G401.6 (cell line): Measurements from ENCODE around the gene TTBK2.
A peak's percentile ranks its signal among the peaks of the same experiment; 100 is the strongest.
"Not testable (repeated sequence)": the region's sequence is repeated elsewhere in the genome, so short reads cannot be mapped to it uniquely, and the experiment has no call there.

ENCODE experiments used
- FAIRE-seq: peaks from 2 replicates; lab custom pipeline; 2012; peaks lifted over from hg19 to GRCh38; lab: Jason Lieb, UNC

Gene TTBK2

DNA sequence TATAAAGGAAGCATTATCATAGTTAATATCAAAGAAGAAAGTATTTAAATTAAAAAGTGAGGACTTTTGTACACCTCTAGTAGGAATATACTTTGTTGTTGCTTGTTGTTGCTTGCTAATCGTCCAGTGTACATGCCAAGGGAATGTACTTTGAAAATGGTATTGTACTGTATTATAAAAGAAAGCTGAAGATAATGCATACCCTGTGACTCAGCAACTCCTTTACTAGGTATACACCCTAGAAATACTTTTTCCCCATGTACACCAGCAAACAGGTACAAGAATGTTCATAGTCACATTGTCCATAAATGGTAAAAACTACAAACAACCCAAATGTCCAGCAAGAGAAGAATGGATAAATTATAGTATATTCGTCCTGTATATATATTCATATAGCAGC, 12.0 kb downstream of the TTBK2 start:
- FAIRE-seq: no peak

DNA sequence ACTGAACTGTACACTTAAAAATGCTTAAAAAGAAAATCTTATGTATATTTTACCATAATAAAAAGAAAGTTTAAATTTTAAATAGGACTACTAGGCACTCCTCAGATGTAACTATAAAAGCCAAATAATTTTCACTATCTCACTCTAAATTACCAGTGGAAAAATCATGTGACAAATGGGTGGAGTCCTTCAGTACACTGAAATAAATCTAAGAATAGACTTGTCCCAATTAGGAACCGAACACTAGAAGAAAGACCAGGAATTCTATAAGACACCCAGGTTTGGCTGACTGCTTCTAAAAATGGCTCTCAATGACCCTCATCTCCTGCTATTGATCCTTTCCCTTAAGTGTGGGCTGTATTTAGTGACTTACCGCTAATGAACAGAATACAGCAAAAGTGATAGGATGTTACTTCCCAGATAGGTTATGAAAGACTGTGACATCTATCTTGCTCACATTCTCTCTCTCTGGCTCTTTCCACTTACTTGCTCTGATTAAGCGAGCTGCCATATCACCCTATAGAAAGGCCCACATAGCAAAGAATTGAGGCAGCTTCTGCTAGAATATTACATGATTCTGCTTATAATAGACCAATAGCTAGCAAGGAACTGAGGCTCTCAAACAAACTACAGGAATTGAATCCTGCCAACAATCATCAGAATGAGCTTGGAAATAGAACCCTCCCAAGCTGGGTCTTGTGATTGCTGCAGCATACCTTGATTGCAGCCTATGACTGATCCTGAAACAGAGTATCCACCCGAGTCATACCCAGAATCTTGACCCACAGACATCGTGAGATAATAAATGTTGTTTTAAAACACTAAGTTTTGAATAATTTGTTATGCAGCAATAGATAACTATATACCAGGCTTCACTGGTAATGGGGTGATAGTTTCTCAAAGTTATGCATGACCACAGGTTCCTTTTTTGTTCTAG, 16.9 kb downstream of the TTBK2 start:
- peak; percentile 6 for FAIRE-seq

DNA sequence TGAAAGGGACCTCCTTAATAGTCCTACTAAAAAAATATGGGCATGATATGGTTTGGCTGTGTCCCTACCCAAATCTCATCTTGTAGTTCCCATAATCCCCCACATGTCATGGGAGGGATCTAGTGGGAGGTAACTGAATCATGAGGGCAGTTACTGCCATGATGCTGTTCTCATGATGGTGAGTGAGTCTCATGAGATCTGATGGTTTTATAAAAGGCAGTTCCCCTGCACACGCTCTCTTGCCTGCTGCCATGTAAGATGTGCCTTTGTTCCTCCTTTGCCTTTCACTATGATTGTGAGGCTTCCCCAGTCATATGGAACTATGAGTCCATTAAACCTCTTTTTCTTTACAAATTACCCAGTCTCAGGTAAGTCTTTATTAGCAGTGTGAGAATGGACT, 26.7 kb downstream of the TTBK2 start:
- FAIRE-seq: not testable (repeated sequence)

- FAIRE-seq: no peak
Measured at GRCh38 chr15:42891569-42891968, 29.0 kb downstream of the TTBK2 start.

- no peak for FAIRE-seq
Measured at GRCh38 chr15:42890161-42890913, 30.2 kb downstream of the TTBK2 start.

DNA sequence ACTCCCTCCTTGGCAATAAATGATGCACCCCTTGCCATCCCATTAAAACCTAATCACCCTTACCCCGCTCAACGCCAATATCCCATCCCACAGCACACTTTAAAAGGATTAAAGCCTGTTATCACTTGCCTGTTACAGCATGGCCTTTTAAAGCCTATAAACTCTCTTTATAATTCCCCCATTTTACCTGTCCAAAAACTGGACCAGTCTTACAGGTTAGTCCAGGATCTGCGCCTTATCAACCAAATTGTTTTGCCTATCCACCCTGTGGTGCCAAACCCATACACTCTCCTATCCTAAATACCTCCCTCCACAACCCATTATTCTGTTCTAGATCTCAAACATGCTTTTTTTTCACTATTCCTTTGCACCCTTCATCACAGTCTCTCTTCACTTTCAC, 33.2 kb downstream of the TTBK2 start:
- not testable (repeated sequence) for FAIRE-seq

GRCh38 chr15:42880121-42880520, 40.5 kb downstream of the TTBK2 start:
- FAIRE-seq: no peak

DNA sequence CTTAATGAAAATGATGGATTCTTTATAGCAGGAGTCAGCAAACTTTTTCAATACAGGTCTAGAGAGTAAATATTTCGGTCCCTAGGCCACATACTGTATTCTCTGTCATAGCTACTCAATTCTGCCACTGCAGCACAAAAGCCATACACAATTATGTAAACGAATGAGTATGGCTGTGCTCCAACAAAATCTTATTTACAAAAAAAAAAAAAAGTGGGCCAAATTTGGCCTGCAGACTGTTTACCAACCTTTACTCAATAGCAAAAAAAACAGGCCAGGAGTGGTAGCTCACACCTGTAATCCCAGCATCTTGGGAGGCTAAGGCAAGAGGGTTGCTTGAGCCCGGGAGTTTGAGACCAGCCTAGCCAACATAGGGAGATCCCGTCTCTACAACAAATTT, 41.1 kb downstream of the TTBK2 start:
- FAIRE-seq: no peak

GRCh38 chr15:42876224-42876623, 44.4 kb downstream of the TTBK2 start:
- FAIRE-seq: no peak

DNA sequence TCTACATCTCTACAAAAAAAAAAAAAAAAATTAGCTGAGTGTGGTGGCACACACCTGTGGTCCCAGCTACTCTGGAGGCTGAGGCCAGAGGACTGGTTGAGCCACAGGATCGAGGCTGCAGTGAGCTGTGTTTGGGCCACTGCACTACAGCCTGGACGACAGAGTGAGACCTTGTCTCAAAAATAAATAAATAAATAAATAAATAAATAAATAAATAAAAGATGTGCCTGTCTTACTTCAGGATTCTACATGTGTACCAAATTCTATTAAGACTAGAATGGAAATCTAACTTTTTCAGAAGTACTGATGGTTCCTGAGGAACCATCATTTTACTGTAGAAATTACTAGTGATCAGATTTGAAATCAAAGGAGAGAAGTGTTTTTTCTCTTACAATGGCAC, 51.9 kb downstream of the TTBK2 start:
- no peak for FAIRE-seq

DNA sequence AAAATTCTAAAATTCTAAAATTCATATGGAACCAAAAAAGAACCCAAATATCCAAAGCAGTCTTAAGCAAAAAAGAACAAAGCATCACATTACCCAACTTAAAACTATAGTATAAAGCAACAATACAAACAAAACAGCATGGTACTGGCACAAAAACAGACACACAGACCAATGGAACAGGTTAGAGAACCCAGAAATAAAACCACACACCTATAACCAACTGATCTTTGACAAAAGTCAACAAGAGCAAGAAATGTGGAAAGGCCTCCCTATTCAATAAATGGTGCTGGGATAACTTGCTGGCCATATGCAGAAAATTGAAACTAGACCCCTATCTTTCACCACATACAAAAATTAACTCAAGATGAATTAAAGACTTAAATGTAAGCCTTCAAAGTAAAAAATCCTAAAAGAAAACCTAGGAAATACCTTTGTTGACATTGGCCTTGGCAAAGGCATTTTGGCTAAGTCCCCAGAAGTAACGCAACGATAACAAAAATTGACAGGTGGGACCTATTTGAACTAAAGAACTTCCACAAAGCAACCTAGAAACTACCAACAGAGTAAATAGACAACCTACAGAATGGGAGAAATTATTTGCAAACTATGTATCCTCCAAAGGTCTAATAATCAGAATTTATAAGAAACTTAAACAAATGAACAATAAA, 56.9 kb downstream of the TTBK2 start:
- no peak for FAIRE-seq

DNA sequence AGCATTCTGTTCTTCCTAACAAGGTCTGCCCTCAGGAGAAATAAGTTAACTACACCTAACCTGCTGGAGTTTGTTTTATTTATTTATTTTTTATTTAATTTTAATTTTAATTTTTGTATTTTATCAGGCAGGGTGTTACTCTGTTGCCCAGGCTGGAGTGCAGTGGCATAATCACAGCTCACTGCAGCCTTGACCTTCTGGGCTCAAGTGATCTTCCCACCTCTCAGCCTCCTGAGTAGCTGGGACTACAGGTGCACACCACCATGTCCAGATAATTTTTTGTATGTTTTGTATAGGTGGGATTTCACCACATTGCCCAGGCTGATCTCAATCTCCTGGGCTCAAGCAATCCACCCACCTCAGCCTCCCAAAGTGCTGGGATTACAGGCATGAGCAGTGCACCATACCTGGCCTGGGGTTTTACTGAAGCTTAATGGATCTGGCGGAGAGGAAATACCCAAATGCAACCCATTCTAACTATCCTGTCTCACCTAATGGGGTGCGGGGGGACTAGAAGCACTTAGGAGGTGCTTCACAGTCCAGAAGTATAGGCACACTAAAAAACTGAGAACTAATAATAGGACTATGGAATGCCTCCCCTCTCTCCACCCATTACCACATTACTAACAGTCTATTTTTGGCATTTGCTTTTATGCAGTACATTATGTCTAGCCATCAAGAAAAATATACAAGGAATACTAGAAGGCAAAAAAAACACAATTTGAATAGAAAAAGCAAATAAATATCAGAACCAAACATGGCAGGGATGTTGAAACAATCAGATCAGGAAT, 61.4 kb downstream of the TTBK2 start:
- no peak for FAIRE-seq

DNA sequence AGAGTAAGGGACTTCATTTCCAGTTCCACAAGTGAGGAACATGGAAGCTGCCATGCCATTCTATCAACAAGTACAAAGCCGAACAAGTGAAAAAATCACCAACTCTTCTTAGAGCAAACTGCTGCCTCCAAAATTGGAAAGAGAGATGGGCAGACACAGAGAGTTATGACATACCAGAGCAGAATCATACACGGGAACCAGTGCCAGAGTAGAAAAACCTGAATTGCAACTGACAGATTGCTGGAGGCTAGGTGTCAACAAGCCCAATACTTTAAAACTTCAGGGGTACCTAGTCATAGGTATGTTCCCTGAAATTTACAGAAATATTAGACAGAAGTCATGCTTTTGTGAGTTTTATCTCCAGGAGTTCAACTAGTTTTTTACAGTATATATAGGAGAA, 62.0 kb downstream of the TTBK2 start:
- FAIRE-seq: no peak

GRCh38 chr15:42854576-42854975, 66.0 kb downstream of the TTBK2 start:
- FAIRE-seq: no peak

DNA sequence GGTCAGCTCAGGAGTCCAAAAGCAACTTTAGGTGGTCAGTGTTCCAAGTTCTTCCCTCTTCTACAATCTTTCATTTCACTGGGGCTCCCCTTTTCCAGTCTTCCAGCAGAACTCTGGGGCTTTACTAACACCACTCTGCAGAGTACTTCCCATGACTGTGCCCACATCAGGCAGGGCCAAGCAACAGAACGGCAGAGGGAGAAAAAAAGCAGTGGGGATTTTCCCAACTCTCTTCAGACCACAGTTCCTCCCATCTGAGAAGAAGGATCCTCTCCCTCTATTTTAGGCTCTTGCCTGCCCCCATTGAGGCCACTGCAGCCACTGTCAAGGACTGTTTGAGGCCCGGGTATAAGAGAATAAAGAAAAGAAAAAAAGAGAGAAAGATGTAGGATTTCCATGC, 70.7 kb downstream of the TTBK2 start:
- no peak for FAIRE-seq

GRCh38 chr15:42848846-42849245, 71.7 kb downstream of the TTBK2 start:
- no peak for FAIRE-seq

GRCh38 chr15:42846647-42847046, 73.9 kb downstream of the TTBK2 start:
- no peak for FAIRE-seq

GRCh38 chr15:42845581-42845980, 75.0 kb downstream of the TTBK2 start:
- FAIRE-seq: no peak

DNA sequence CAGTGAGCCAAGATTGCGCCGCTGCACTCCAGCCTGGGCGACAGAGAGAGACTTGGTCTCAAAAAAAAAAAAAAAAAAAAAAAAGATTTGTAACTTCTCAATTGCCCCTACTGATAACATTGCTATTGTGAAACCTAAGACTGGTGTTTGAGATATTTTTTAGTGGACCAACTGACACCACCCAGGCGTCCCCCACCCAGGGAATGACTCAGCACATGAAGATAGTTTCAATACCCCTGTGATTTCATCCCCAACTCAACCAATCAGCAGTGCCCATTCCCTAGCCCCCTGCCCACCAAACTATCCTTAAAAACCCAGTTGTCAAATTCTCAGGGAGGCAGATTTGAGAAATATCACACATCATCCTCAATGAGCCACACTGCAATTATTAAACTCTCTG, 76.9 kb downstream of the TTBK2 start:
- FAIRE-seq: no peak

GRCh38 chr15:42836251-42836650, 84.3 kb downstream of the TTBK2 start:
- FAIRE-seq: no peak

GRCh38 chr15:42832576-42832975, 88.0 kb downstream of the TTBK2 start:
- FAIRE-seq: no peak

DNA sequence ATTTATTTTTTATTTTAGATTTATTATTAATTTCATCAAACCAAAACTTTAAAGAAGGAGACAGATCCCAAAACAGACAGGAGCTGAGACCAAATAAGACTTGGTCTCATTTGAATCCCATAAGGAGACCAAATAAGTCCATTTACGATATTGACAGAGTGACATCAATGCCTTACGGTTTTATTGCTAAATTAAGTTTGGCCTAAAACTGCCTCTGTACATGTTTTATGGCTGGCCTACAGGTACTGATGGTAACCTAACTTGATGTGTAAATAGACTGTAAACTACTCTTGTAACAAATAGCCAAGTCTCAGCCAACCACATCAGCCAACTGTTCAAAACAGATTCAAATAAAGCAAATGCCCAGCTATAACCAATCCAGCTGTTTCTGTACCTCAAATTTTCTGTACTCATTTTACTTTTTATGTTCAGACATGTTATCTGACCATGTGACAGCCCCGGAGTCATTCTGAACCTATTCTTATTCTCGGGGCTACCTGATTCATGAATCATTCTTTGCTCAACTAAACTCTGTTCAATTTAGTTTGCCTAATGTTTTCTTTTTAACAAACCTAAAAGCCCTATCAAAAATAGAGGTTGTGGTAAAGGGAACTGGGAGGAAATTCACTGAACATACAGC, 94.2 kb downstream of the TTBK2 start:
- FAIRE-seq: no peak
